ENCODE results near the gene GNG11.
"Not testable (repeated sequence)": the region's sequence is repeated elsewhere in the genome, so short reads cannot be mapped to it uniquely, and the experiment has no call there.

GNG11 gene

DNA sequence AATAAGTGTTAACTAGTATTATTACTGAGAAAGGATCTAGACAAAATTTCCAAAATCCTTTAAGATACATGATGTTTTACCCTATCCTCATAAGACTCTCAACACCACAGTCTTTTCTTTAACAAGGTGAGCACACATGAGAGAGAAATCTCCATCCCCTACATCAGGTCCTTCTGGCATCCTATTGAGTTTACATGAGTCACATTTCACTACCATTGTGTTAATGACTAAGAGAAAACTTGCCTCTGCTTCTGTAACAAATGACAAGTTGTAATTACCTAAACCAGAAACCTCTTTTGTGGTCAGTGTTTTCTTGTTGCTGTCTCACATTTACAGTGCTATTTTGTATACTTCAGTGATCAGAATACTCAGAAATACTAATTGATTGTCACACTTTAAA is 9.9 kb upstream of the GNG11 start:
- DNase-seq = not testable (repeated sequence)

DNA sequence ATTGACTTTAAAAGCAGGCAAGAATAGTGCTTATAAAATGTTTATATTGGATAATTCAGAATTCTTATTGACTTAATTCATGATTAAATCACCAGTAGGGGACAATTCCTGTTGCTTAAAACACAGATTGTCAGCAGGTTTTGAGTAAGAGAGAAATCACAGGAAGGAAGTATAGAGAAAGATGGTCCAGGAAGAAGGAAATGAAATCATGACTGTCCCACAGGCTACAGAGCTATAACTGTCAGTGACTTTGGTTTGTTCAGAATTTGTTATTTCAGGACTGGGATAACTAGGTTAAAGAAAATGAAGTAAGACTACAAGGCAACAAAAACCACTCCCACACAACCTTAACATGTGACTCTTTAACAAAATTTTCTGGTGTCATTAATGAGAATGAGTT is 8.3 kb upstream of the GNG11 start:
- peak in 1 of 4 experiments; percentile 3 for DNase-seq

DNA sequence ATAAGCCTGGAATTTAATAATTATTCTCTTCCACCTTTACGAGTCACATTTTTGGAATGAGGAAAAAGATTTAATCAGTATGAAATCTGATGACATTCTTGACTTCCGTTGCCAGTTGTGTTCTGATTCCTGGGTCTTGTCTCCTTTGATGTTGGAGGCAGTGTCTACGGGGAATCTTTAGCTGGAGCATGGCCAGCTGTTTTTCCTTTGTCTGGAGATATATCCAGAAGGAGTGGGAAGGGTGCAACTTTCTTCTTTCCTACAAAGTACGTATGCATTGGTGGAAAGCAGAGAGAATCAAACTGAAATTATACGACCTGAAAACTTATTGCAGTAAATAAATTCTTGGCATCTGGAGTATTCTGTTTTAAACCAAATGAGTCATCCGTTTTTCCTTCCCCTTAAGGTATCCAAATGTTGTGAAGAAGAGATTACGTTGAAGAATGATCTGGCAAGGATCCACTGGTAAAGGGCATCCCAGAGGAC is 6.9 kb upstream of the GNG11 start:
- DNase-seq = no peak

DNA sequence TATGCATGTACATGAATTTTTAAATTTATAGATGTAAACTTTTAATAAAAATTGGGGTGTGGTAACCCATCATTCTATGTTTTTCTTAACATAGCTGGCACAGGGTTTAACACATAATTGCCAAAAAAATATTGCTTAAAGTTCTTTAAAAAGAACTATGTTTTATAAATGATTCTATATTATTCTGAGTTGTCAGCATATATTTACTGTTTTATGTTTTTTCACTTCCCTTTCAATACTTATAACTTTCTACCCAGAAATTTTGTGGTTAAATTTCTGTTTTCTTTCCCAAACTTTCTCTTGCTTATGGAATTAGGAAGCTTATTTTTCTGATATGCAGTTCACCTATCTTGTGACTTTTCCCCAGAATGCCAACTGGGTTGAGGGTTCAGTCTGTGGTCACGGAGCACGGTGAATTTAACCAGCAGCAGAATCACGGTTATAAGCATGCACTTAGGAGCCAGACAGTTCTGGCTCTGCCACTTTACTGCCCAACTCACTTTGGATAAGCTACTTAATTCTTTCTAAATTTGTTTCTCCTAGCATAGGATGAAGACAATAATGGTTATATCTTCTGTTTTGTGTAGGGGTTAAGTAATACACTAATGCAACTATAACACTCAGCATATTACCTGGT is 6.2 kb upstream of the GNG11 start:
- not testable (repeated sequence) for DNase-seq

DNA sequence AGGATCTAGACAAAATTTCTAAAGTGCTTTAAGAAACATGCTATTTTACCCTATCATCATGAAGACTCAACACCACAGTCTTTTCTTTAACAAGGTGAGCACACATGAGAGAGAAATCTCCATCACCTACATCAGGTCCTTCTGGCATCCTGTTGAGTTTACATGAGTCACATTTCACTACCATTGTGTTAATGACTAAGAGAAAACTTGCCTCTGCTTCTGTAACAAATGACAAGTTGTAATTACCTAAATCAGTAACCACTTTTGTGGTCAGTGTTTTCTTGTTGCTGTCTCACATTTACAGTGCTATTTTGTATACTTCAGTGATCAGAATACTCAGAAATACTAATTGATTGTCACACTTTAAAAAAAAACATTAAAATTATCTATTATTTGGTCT is 5.6 kb upstream of the GNG11 start:
- not testable (repeated sequence) for DNase-seq

DNA sequence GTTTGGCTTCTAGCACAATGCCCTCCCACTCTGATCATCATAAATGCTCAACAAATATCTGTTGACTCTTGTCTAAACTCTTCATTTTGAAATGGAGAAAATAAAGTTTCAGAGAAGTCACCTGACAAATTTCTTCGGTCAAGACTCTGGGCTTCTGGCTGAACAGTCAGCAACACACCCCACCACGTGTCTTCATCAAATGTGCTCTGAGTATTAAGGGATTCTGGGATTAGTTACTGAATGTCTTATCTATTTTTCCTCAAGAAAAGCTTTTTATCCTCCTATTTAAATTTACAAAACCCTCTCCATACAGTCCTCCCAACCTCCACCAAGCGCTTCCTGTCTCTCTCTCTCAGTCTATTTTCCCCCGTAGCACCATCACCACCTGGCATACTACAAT is 5.2 kb upstream of the GNG11 start:
- not testable (repeated sequence) for DNase-seq

DNA sequence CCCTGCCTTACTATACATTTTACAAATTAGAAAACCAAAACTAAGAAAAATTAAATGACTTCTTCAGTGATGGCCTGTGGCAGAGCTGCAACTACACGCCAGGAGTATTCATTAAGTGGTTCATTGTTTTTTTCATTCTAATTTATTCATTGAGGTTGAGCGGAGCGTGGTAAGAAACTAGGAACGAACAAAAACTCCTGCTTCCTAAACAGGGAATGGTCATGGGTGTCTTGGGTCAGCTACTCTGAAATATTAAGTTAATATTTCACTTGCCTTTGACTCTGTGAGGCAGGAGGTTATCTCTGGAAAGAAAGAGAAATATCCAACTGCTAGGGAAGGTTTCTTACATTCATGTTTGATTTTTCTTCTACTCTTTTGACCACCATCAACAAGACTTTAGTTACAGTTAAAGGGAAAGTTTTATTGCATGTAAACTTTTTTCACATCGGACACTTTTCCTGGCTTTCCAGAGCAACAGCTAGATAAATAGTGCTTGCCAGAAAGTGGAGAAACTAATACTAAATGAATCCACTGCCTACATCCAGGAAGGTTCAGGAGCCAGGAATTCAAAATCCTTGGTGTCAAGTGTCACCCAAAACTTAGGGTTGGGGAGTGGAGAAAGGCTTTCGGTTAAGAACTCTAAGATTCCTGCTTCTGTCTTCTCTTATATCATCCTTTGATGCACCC is 896 bp upstream of the GNG11 start:
- DNase-seq = no peak

DNA sequence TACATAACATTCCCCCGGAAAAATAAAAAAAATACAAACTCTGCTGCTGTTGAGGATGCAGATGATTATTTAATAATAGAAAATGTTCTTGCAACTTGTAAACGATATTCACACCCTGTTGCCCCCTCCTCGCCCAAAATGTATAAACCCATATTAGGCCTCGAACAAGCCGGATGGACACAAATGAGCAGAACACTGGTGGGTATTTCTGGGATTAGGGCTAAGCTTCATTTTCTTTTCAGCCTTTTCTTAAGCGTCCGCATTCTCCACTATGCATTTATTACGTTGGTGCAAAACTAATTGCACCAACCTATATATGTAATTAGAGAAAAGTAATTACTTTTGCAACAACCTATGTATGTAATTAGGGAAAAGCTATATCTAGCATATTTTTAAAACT is 349 bp upstream of the GNG11 start:
- no peak for DNase-seq

DNA sequence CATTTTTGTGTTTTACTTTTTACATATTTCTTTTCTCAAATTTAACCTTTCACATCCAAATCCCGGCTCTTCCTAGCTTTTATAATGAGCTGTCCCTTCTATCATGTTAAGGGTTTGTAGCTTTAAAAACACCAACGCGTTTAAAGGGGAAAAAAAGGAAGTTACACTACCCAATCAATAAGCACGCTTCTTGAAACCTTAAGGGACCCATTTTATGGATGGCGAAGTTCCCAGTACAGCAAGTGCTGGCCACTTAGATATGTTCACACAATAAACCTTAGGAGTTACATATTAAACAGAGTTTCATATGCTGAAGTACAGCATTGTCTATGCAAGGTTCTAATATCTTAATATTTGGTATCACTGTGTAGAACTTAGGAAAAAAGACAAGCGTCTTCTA is 1.8 kb downstream of the GNG11 start:
- DNase-seq = no peak

DNA sequence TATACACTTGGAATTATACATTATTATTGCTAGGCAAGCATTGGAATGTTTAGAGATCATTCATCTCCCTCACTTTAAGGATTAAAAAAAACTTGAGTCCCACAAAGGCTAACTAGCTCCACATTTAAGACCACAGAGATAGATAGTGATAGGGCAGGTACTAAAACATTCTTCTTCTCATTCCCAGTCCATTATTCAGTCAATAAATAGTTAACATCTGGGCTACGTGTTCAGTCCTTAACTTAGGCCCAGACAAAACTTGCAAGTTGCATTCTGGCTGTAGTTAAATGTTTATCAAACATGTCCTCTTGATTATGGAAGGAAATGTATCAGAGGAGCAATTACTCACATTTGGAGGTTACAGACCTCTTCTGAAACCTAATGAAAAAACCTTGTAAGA is 2.4 kb downstream of the GNG11 start:
- no peak for DNase-seq

DNA sequence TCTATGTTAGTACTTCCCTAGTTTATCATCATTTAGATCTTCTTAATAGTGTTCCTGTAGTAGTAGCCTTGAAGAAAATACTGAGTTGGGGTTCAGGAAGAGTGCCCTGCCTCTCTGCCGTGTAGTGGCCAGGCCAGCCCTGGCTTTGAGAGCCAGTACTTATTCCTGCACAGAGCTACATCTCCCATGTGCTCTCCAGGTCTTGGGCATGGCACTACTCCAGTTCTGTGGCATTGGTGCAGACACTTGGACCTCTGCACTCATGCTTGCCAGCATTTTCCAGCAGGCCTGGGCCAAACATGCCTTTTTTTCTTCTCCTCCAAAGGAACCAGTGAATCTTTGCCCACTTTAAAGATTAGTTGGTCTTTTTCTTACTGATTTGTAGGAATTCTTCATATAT is 5.3 kb downstream of the GNG11 start:
- DNase-seq = no peak

DNA sequence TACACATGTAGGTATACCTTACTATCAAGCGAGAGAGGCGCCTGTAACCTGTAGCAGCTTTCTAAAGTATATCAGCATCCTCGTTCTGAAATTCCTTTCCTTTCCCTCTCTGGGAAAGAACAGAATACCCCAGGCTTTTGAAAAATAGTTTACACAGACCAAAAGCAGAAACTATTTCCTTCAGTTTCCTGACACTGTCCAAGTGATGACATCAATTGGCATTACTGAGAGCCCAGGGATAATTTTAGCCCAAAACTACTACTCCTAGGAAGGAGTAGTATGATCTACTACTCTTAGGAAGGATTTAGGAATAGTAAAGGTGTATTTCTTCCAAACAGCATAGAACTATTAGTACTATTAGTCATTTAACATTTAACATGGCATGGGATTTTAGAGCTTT is 6.0 kb downstream of the GNG11 start:
- no peak for DNase-seq

DNA sequence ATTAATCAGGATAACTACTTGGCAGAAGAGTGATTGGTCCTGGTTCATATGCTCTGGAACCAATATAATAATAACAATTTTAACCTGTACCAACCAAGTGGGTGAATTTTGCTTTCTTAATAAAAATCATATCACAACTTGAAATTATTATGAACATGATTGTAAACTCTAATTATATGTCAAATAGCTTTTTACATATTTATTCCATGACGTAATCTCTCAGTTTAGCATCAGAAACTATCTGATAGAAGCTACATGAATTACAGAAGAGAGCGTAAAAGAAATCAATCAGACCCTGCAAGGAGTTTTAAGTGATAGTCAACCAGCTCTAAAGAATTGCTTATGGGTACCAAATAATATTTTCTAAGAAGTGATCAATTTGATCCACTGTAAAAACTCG is 10.1 kb downstream of the GNG11 start:
- no peak for DNase-seq

DNA sequence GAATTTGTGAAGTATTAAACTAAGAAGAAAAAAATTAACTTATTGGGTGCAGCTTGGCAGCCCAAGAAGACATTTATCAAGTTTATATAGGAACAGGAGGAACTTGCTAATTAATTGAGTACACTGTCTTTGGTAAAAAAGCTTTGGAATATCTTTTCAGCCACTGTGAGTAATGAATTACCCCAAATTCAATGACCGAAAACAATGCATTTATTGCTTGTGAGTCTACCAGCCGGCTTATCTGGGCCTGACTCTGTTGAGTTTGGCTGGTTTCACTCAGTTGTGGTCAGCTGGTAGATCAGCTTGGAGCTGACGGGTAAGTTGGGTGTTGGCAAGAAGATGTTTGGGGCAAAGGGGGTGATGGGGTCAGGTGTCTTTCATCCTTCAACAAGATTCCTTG is 11.6 kb downstream of the GNG11 start:
- no peak for DNase-seq

DNA sequence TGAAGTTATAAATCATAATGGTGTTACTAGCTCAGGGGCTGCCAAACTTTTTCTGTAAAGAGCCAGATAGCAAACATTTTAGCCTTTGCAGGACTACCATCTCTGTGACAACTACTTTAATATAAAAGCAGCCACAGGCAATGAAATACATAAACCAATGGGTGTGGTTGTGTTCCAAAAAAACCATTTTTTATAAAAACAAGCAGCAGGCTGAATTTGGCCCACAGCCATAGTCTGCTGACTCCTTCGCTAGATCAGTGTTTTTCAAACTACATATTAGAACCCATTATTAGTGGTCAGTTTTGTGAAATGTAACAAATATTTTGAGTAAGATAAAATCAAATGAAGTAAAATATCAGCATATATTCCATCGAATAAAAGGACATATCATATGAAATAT is 13.6 kb downstream of the GNG11 start:
- DNase-seq = no peak

DNA sequence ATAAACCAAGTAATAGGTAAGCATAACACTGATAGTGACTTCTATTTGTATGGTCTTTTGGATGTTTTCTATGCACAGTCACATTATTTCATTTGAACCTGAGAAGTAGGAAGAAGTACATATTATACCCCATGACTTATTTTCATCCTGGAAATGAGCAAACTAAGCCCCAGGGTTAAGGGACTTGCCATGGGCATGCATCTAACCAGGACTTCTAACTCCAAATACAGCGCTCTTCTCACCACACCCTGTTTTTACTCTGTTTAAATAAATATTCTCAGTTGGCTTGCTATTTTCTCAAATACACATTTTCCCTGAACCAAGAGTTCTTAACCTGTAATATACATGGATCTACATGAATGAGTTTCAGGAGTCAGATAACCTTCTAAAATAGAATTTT is 16.3 kb downstream of the GNG11 start:
- no peak for DNase-seq

DNA sequence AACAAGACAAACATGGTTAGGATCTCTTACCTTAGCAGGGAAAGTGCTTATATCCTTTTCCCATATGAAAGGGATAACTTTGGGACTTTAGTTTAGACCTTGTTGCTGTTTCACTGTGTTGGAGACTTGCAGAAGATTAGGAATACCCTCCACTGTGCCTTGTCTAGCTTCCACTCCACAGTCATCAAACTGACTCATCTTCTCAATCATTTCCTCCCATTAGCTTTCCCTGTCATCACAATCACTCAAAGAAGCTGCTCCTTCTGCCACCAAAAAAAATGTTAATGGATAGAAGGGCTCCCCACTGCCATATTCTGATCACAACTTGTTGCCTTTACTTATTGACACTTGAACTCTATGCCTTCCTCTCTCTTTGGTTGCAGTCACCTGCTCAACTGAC is 16.8 kb downstream of the GNG11 start:
- DNase-seq = no peak

DNA sequence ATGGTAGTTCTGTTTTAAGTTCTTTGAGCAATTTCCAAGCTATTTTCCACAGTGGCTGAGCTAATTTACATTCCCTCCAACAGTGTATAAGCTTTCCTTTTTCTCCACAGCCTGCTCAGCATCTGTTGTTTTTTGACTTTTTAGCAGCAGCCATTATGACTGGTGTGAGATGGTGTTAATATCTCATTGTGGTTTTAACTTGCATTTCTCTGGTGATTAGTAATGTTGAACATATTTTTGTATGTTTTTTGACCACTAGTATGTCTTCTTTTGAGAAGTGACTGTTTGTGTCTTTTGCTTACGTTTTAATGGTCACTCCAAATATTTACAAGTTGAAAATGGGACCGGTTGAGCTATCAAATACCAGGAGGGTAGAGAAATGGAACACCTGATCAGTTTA is 20.4 kb downstream of the GNG11 start:
- DNase-seq = no peak

DNA sequence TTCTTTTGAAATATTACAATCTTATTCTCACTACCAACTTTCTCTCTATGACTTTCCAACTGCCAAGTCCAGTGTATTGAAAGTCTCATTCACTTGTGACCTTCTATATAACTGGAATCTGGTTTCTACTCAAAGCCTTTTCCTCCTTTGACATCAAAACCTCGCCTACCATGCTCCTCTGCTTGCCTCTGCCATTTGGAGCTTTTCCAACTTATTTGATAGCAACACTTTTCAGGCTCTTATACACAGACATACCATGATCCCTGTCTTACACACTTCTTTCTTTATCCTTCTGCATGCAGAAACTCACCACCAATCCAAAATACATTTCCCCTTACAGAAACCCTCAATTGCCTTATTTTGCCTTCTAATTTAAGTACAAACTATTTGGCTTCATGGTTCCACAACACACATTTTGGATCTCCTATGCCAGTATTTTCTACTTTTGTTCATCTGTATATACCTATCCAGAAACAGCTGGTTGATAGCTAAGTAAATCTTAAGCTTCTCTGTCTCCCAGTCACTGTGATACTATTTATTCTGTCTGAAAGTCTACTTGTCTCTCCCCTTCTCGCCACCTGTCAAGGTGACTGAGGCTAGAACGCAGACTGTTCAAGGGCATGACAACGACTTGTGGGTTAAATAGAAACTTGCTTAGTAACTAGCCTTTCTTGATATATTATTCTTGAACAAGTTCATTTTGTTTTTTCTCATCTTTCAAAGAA is 22.4 kb downstream of the GNG11 start:
- DNase-seq = no peak

DNA sequence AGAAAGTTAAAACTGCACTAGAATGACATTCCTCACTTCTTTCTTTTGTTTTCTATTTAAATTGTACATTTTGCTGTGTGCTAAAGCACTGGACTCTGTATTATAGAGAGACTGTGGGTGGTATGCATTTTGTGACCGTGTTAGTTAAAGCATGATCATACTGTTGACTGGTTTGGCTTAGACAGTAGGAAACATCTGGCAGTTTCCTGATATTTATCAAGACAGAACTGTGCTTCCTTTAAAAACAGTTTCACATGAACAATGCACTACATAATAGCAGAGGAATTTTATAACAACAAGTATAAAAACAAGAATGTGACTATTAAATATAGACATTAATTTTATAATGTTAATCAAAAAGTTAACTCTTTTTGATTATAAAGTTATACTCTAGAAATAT is 23.1 kb downstream of the GNG11 start:
- DNase-seq = no peak

DNA sequence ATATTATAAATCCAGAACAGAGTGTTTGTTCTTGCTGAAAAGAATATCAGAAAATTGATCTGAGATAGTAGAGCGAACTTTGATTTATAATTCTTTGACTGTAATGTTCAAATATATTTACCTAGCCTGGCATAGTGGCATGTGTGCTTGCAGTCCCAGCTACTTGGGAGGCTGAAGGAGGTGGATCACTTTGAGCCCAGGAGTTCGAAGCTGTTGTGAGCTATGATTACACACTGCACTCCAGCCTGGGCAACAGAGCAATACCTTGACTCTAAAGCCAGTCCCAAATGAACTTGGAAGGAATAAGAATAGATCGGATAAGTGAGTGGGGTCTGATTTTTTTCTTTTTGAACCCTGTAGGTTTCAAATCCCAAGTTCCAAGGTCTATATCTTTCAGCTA is 23.5 kb downstream of the GNG11 start:
- no peak for DNase-seq

DNA sequence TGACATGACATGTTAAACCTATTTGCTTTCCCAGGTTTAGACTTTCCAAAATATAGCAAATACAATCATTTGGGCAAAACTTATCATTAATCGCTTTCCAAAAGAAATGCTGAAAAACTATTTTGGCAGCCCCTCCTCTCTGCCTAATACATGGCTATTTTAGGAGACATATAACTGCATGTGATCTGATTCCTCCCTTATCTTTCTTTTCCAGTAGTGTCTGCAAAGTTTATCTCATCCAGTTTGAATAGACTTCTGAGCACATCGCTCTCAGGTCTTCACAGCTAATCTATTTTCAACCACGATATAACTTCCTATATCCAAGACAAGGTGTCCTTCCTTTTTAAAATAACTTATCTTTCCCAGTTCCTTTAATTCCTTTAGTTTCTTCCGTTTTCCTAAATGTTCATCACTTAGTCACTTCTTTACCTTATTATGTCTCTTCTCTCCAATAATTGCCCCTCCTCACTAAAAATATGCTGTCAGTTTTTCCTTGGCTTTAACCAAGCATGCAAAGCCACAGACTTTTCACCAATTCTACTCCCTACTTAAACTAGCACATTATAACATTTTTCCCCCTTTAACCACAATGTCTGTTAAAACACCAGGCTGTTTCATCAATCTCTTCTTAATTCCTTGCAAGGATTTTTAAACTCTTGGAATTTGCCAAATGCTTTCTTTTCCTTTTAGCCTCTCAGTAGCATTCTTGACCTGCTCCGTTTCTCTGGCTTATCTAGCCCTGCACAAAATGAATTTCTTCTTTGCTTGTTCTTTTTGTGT is 24.4 kb downstream of the GNG11 start:
- no peak for DNase-seq

DNA sequence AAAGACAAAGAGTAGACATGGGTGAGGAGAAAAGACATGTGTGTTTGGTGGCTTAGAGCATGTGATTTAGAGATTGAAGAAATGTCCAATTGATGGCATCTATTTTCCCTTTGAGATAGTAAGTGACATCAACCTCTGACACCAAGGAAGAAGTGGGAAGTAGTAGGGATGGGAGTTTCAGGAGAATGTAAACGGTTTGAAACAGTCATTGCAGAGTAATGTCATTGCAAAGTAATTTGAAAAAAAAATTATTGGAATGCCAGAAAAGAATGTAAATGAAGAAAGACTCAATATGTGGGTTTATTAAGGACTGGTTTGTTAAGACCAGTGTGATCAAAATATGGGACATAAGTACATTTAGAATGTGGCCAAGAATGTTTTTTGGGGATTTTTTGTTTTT is 26.6 kb downstream of the GNG11 start:
- DNase-seq = no peak
